MM.1S (cell line): Measurements from ENCODE around the gene MVD.

Experiments used
- EZH2 ChIP-seq: fragments of 300-600 bp; sonication (generic); optimal IDR thresholded peaks from 2 replicates; pipeline ENCODE3; 2017; ENCODE audit warnings: low read depth, mild to moderate bottlenecking, antibody characterized with exemption, low read length, mixed read lengths
- TF ChIP-seq, protein P1 (sequence below): fragments of 300-600 bp; sonication (generic); IDR thresholded peaks from 2 replicates; pipeline ENCODE4 v1.5.1; 2016; ENCODE audit warnings: antibody characterized with exemption, low read length, mixed read lengths

DNA sequence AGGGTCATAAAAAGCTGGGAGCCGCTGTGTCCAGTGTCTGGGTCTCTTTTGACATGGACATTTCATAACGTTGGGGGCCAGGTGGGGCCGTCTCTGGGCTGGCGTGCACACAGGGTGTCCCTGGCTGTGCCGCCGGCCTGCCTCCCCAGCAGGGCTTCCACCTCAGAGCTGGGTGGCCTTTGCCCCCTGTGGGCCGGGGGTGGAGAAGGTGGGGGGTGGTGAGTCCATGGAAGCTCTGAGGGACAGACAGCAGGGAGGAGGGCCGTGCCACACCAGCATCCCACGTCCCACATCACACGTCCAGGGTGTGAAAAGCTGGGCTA lies 24.3 kb upstream of the MVD start:
- TF ChIP-seq, protein P1, sequence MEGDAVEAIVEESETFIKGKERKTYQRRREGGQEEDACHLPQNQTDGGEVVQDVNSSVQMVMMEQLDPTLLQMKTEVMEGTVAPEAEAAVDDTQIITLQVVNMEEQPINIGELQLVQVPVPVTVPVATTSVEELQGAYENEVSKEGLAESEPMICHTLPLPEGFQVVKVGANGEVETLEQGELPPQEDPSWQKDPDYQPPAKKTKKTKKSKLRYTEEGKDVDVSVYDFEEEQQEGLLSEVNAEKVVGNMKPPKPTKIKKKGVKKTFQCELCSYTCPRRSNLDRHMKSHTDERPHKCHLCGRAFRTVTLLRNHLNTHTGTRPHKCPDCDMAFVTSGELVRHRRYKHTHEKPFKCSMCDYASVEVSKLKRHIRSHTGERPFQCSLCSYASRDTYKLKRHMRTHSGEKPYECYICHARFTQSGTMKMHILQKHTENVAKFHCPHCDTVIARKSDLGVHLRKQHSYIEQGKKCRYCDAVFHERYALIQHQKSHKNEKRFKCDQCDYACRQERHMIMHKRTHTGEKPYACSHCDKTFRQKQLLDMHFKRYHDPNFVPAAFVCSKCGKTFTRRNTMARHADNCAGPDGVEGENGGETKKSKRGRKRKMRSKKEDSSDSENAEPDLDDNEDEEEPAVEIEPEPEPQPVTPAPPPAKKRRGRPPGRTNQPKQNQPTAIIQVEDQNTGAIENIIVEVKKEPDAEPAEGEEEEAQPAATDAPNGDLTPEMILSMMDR, result no peak
- no peak for TF ChIP-seq EZH2
